GM12874 (cell line): Measurements from ENCODE around the gene SHMT1.

Source experiments
- CTCF ChIP-seq: IDR thresholded peaks from 2 replicates; pipeline ENCODE4 v1.5.1; 2011; ENCODE audit warnings: low read depth, mild to moderate bottlenecking, control low read depth, low read length, moderate library complexity; ENCODE audit not compliant: insufficient read depth

The SHMT1 gene

GRCh38 chr17:18363101-18364049, at the start of gene SHMT1:
TSS of gene SHMT1 (minus strand) at chr17:18363550. CDS start at chr17:18355981, 7,569 bp downstream.
- TF ChIP-seq CTCF, result no peak

GRCh38 chr17:18382441-18383078, 19.2 kb upstream of the SHMT1 start:
- TF ChIP-seq CTCF, result no peak

GRCh38 chr17:18381953-18382245, 18.5 kb upstream of the SHMT1 start:
- TF ChIP-seq CTCF, result no peak

GRCh38 chr17:18381158-18381952, 18.0 kb upstream of the SHMT1 start:
- no peak for TF ChIP-seq CTCF

- no peak for TF ChIP-seq CTCF
These were observed 17.3 kb upstream of the SHMT1 start for GRCh38 chr17:18380471-18381157.

- no peak for TF ChIP-seq CTCF
These were observed 16.1 kb upstream of the SHMT1 start for GRCh38 chr17:18379246-18380146.
